Skin epidermis (tissue), 12 donors: ENCODE data around the gene GPR132.

Source experiments
- H3K27ac ChIP-seq, 21 experiments: fragments of 200-600 bp; sonication (generic) in 11 of 21; one replicate each; pipeline ENCODE4 v1.5.0; 2020; ENCODE audit warnings: mild to moderate bottlenecking in 3 of 21, inconsistent platforms in 2 of 21, moderate library complexity in 2 of 21
- H3K4me3 ChIP-seq, 7 experiments: fragments of 200-600 bp; sonication (generic) in 2 of 7; one replicate each; pipeline ENCODE4 v1.5.0; 2020; ENCODE audit warnings: inconsistent platforms in 2 of 7, mild to moderate bottlenecking in 2 of 7, moderate library complexity in 1 of 7

The GPR132 gene

GRCh38 chr14:105078294-105078693, 13.1 kb upstream of the GPR132 start:
- no peak overlapping the region for H3K27ac ChIP-seq

GRCh38 chr14:105077649-105077995, 12.4 kb upstream of the GPR132 start:
- Histone ChIP-seq H3K4me3 (no peak overlapping the region), H3K27ac (no peak overlapping the region)

More at GRCh38 chr14:105078294-105078693, 13.1 kb upstream of the GPR132 start:
- H3K4me3 ChIP-seq, result no peak overlapping the region

GRCh38 chr14:105076805-105077648, 11.8 kb upstream of the GPR132 start:
- Histone ChIP-seq H3K4me3 (no peak overlapping the region), H3K27ac (peak overlapping the region in 4 of 21 experiments; percentile 2 to 58 (median 27))

GRCh38 chr14:105076296-105076804, 11.1 kb upstream of the GPR132 start:
- Histone ChIP-seq H3K4me3 (no peak overlapping the region), H3K27ac (peak overlapping the region in 7 of 21 experiments; percentile 0 to 65 (median 36))

- H3K27ac ChIP-seq, result peak overlapping the region in 14 of 21 experiments; percentile 0 to 65 (median 28)
Measured at GRCh38 chr14:105075379-105076295, 10.4 kb upstream of the GPR132 start.

GRCh38 chr14:105074601-105075053, 9.4 kb upstream of the GPR132 start:
- Histone ChIP-seq H3K27ac (peak overlapping the region in 6 of 21 experiments; percentile 0 to 60 (median 18)), H3K4me3 (no peak overlapping the region)

More at GRCh38 chr14:105075379-105076295, 10.4 kb upstream of the GPR132 start:
- H3K4me3 ChIP-seq, result peak overlapping the region in 1 of 7 experiments; percentile 5

- Histone ChIP-seq H3K4me3 (no peak overlapping the region), H3K27ac (peak overlapping the region in 1 of 21 experiments; percentile 23)
Measured at GRCh38 chr14:105073720-105074600, 8.7 kb upstream of the GPR132 start.

GRCh38 chr14:105072892-105073719, 7.9 kb upstream of the GPR132 start:
- Histone ChIP-seq H3K4me3 (no peak overlapping the region), H3K27ac (no peak overlapping the region)

- Histone ChIP-seq H3K4me3 (no peak overlapping the region), H3K27ac (no peak overlapping the region)
Measured at GRCh38 chr14:105072381-105072861, 7.2 kb upstream of the GPR132 start.

- no peak overlapping the region for H3K4me3 ChIP-seq
- H3K27ac ChIP-seq, result no peak overlapping the region
Measured at GRCh38 chr14:105071942-105072341, 6.7 kb upstream of the GPR132 start.

GRCh38 chr14:105071326-105071725, 6.1 kb upstream of the GPR132 start:
- Histone ChIP-seq H3K4me3 (no peak overlapping the region), H3K27ac (no peak overlapping the region)

GRCh38 chr14:105070760-105071137, 5.5 kb upstream of the GPR132 start:
- no peak overlapping the region for H3K4me3 ChIP-seq
- peak overlapping the region in 11 of 21 experiments; percentile 2 to 66 (median 31) for H3K27ac ChIP-seq

- Histone ChIP-seq H3K4me3 (no peak overlapping the region), H3K27ac (peak overlapping the region in 13 of 21 experiments; percentile 2 to 66 (median 31))
Measured at GRCh38 chr14:105069871-105070759, 4.9 kb upstream of the GPR132 start.

GRCh38 chr14:105069522-105069870, 4.3 kb upstream of the GPR132 start:
- H3K4me3 ChIP-seq, result no peak overlapping the region
- peak overlapping the region in 7 of 21 experiments; percentile 2 to 57 (median 31) for H3K27ac ChIP-seq

GRCh38 chr14:105068818-105069217, 3.6 kb upstream of the GPR132 start:
- peak overlapping the region in 2 of 21 experiments; percentile 33 to 57 for H3K27ac ChIP-seq
- H3K4me3 ChIP-seq, result no peak overlapping the region

GRCh38 chr14:105067969-105068301, 2.7 kb upstream of the GPR132 start:
- H3K27ac ChIP-seq, result peak overlapping the region in 4 of 21 experiments; percentile 87 to 96 (median 93)

More at GRCh38 chr14:105067969-105068301, 2.7 kb upstream of the GPR132 start:
- H3K4me3 ChIP-seq, result no peak overlapping the region
